SKM-1 treated with dmso at 0.1 percent for 144 hours (cell line): ENCODE measurements around the gene KRTAP8-1.
A peak's percentile ranks its signal among the peaks of the same experiment; 100 is the strongest.

Experiments used
- DNase-seq: peaks from one replicate; lab custom pipeline; 2025; ENCODE audit not compliant: unreplicated experiment; lab: John Stamatoyannopoulos, UW

Gene KRTAP8-1

GRCh38 chr21:30813174-30813573 is at the start of gene KRTAP8-1:
Gene KRTAP8-1, minus strand, starts transcription at chr21:30813274. Its CDS starts 54 bp downstream, at chr21:30813220.
- DNase-seq, result no peak

GRCh38 chr21:30847627-30848500 is 34.8 kb upstream of the KRTAP8-1 start:
- DNase-seq, result no peak

GRCh38 chr21:30842990-30843389 is 29.9 kb upstream of the KRTAP8-1 start:
- DNase-seq, result no peak

- DNase-seq, result peak; percentile 20
Measured at GRCh38 chr21:30839304-30839703, 26.2 kb upstream of the KRTAP8-1 start.

GRCh38 chr21:30838536-30838935 is 25.5 kb upstream of the KRTAP8-1 start:
- no peak for DNase-seq

- peak; percentile 25 for DNase-seq
Measured at GRCh38 chr21:30831194-30831765, 18.2 kb upstream of the KRTAP8-1 start.

- no peak for DNase-seq
Measured at GRCh38 chr21:30829659-30830058, 16.6 kb upstream of the KRTAP8-1 start, which contains the start of gene KRTAP7-1. Gene KRTAP7-1, minus strand, starts transcription at chr21:30829759. Its CDS starts 61 bp downstream, at chr21:30829698.

- DNase-seq, result no peak
Measured at GRCh38 chr21:30818837-30819610, 6.0 kb upstream of the KRTAP8-1 start.

GRCh38 chr21:30800605-30801004 is 12.5 kb downstream of the KRTAP8-1 start:
- no peak for DNase-seq

- DNase-seq, result no peak
Measured at GRCh38 chr21:30793581-30794314, 19.3 kb downstream of the KRTAP8-1 start.

- no peak for DNase-seq
Measured at GRCh38 chr21:30779249-30779648, 33.8 kb downstream of the KRTAP8-1 start.

- DNase-seq, result no peak
Measured at GRCh38 chr21:30769724-30770431, 43.2 kb downstream of the KRTAP8-1 start.
